ENCODE measurements around the gene AGTPBP1.

Gene AGTPBP1

GRCh38 chr9:85559526-85559925 is 182.2 kb downstream of the AGTPBP1 start:
- H3K27ac ChIP-seq: no peak overlapping the region
- no peaks in the 10 kb centered on the region for H3K27me3 ChIP-seq (ENCODE audit: insufficient read depth, low read depth)
- no peaks in the 10 kb centered on the region for H3K36me3 ChIP-seq (ENCODE audit: insufficient read depth)
- no peak for TF ChIP-seq CTCF (conservative IDR thresholded peaks at IDR 0.05; ENCODE audit: low read depth, low read length)
- no peaks in the 10 kb centered on the region for H4K20me1 ChIP-seq (ENCODE audit: insufficient read depth)
- no peaks in the 10 kb centered on the region for H3K79me2 ChIP-seq (ENCODE audit: insufficient read depth, low read depth)
- H2AFZ ChIP-seq (ENCODE audit: low read depth): no peak overlapping the region
- H3K4me2 ChIP-seq: no peak overlapping the region
- H3K9ac ChIP-seq: no peak overlapping the region
- no peaks in the 10 kb centered on the region for H3K4me1 ChIP-seq (ENCODE audit: low read depth, poor library complexity, severe bottlenecking)
- H3K4me3 ChIP-seq (IDR thresholded peaks at IDR 0.05; ENCODE audit: insufficient read depth, low read depth, low read length): no peak overlapping the region

- no peak overlapping the region for H2AFZ ChIP-seq (ENCODE audit: low read depth)
- H3K79me2 ChIP-seq (ENCODE audit: insufficient read depth, low read depth): no peaks in the 10 kb centered on the region
- no peak overlapping the region for H3K9ac ChIP-seq
- H3K36me3 ChIP-seq (ENCODE audit: insufficient read depth): no peaks in the 10 kb centered on the region
- H3K27ac ChIP-seq: no peak overlapping the region
- no peaks in the 10 kb centered on the region for H4K20me1 ChIP-seq (ENCODE audit: insufficient read depth)
- H3K4me1 ChIP-seq (ENCODE audit: low read depth, poor library complexity, severe bottlenecking): no peaks in the 10 kb centered on the region
- no peak overlapping the region for H3K4me2 ChIP-seq
- no peak for TF ChIP-seq CTCF (conservative IDR thresholded peaks at IDR 0.05; ENCODE audit: low read depth, low read length)
- H3K4me3 ChIP-seq (IDR thresholded peaks at IDR 0.05; ENCODE audit: insufficient read depth, low read depth, low read length): no peak overlapping the region
- H3K27me3 ChIP-seq (ENCODE audit: insufficient read depth, low read depth): no peaks in the 10 kb centered on the region
These were observed 187.4 kb downstream of the AGTPBP1 start for GRCh38 chr9:85554349-85554748.

- no peak overlapping the region for H3K27ac ChIP-seq
- no peak overlapping the region for H2AFZ ChIP-seq (ENCODE audit: low read depth)
- no peak overlapping the region for H3K4me2 ChIP-seq
- no peaks in the 10 kb centered on the region for H3K79me2 ChIP-seq (ENCODE audit: insufficient read depth, low read depth)
- TF ChIP-seq CTCF (conservative IDR thresholded peaks at IDR 0.05; ENCODE audit: low read depth, low read length): no peak
- H3K4me3 ChIP-seq (IDR thresholded peaks at IDR 0.05; ENCODE audit: insufficient read depth, low read depth, low read length): no peak overlapping the region
- no peaks in the 10 kb centered on the region for H4K20me1 ChIP-seq (ENCODE audit: insufficient read depth)
- H3K4me1 ChIP-seq (ENCODE audit: low read depth, poor library complexity, severe bottlenecking): no peaks in the 10 kb centered on the region
- no peak overlapping the region for H3K9ac ChIP-seq
- H3K27me3 ChIP-seq (ENCODE audit: insufficient read depth, low read depth): no peaks in the 10 kb centered on the region
- no peaks in the 10 kb centered on the region for H3K36me3 ChIP-seq (ENCODE audit: insufficient read depth)
These were observed 188.3 kb downstream of the AGTPBP1 start for GRCh38 chr9:85553475-85553874.

GRCh38 chr9:85547599-85547998 is 194.2 kb downstream of the AGTPBP1 start:
- Histone ChIP-seq H3K27me3 (ENCODE audit: insufficient read depth, low read depth) (no peaks in the 10 kb centered on the region), H3K27ac (no peak overlapping the region), H3K79me2 (ENCODE audit: insufficient read depth, low read depth) (no peaks in the 10 kb centered on the region), H3K4me2 (no peak overlapping the region), H3K9ac (no peak overlapping the region), H4K20me1 (ENCODE audit: insufficient read depth) (no peaks in the 10 kb centered on the region), H3K4me3 (IDR thresholded peaks at IDR 0.05; ENCODE audit: insufficient read depth, low read depth, low read length) (no peak overlapping the region), H3K4me1 (ENCODE audit: low read depth, poor library complexity, severe bottlenecking) (no peaks in the 10 kb centered on the region), H3K36me3 (ENCODE audit: insufficient read depth) (no peaks in the 10 kb centered on the region), H2AFZ (ENCODE audit: low read depth) (no peak overlapping the region)
- TF ChIP-seq CTCF (conservative IDR thresholded peaks at IDR 0.05; ENCODE audit: low read depth, low read length): no peak

- H3K79me2 ChIP-seq (ENCODE audit: insufficient read depth, low read depth): no peaks in the 10 kb centered on the region
- H3K4me1 ChIP-seq (ENCODE audit: low read depth, poor library complexity, severe bottlenecking): no peaks in the 10 kb centered on the region
- no peak overlapping the region for H3K4me3 ChIP-seq (IDR thresholded peaks at IDR 0.05; ENCODE audit: insufficient read depth, low read depth, low read length)
- no peak for TF ChIP-seq CTCF (conservative IDR thresholded peaks at IDR 0.05; ENCODE audit: low read depth, low read length)
- H2AFZ ChIP-seq (ENCODE audit: low read depth): no peak overlapping the region
- H3K27me3 ChIP-seq (ENCODE audit: insufficient read depth, low read depth): no peaks in the 10 kb centered on the region
- no peak overlapping the region for H3K9ac ChIP-seq
- no peak overlapping the region for H3K27ac ChIP-seq
- no peak overlapping the region for H3K4me2 ChIP-seq
- no peaks in the 10 kb centered on the region for H3K36me3 ChIP-seq (ENCODE audit: insufficient read depth)
- no peaks in the 10 kb centered on the region for H4K20me1 ChIP-seq (ENCODE audit: insufficient read depth)
These were observed 198.6 kb downstream of the AGTPBP1 start for GRCh38 chr9:85543196-85543595.
